NCI-H69 (cell line): ENCODE data around the gene OXA1L.
"Not testable (repeated sequence)": the region's sequence is repeated elsewhere in the genome, so short reads cannot be mapped to it uniquely, and the experiment has no call there.

Experiments
- DNase-seq: peaks from one replicate; lab custom pipeline; 2025; lab: John Stamatoyannopoulos, UW

OXA1L gene

DNA sequence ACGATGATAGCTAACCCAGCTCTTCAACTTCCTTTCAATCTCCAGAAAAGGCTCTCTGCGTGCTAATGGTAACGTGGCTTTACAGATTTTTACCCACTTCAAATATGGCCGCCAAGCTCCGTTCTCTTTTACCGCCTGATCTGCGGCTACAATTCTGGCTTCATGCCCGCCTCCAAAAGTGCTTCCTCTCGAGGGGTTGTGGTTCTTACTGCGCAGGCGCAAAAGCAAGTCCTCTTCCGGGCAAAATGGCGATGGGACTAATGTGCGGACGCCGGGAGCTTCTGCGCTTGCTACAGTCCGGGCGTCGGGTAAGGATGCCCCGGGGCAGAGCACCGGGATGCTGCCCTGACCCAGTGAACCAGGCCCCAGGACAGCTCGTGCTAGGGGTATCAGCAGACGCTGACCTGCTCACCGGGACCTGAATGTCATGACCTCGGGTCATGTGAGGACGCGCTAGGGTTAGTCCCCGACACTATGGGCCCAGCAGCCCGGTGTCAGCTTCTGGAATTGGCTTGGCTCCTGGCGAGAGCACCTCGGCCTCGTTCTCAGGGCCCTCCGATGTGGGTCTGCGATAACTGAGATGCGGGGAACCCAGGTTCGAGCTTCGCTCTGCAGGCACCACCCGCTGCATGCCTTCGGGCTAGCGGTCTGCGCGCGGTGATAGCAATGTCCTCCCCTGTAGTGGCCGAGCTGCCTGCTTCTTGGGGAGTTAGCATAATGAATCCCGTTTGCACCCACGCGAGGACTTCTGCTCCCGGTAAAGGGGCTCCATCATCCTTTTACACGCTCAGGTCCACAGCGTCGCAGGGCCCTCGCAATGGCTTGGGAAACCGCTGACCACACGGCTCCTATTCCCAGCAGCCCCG lies at the start of gene OXA1L:
TSS of gene OXA1L (plus strand) at position 232 of the 866 bp plus-strand sequence. CDS start at position 246, 14 bp downstream.
- peak; percentile 99 for DNase-seq

DNA sequence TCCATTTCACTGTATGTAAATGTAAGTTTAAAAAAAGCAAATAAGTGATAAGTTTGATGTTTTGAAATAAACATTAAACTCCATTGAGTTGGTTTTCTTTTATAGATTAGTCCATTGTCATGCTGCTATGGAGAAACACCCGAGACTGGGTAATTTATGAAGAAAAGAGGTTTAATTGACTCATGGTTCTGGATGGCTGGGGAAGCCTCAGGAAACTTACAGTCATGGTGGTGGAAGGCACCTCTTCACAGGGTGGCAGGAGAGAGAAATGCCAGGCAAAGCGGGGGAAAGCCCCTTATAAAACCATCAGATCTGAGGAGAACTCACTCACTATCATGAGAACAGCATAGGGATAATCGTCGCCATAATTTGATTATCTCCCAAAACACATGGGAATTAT lies 48.4 kb upstream of the OXA1L start:
- no peak for DNase-seq

DNA sequence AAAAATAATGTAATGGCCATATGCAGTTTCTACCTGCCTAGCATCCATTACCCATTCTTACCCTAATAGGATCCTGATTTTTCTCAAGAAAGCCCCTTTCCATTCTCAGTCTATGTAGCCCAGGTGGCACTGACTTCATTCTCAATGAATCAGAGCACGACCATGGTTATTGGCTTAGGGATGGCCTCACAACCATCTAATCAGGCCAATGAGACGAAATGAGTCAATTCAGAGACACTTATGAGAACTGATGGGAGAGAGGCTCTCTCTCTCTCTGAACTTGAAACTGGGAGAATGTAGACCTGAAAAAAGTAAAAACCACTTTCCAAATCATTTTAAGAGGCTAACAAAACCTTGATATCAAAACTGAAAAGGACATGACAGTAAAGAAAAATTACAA lies 45.3 kb upstream of the OXA1L start:
- no peak for DNase-seq

DNA sequence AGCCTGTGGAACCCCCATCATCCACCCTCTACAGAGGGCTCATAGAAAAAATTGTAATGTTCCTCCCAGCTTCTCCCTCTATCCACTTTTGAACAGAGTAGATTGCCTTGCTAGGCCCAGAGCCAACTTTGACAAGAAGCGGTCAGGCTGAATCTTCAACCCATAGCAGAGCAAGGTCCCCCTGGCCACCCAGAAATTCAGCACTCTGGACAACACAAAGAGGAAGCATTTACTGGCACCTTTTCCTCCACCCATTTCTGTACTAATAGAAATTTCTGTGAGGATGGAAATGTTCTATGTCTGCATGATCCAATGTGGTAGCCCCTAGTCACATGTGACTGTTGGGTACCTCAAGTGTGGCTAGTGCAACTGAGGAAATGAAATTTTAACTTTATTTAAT lies 42.7 kb upstream of the OXA1L start:
- no peak for DNase-seq

DNA sequence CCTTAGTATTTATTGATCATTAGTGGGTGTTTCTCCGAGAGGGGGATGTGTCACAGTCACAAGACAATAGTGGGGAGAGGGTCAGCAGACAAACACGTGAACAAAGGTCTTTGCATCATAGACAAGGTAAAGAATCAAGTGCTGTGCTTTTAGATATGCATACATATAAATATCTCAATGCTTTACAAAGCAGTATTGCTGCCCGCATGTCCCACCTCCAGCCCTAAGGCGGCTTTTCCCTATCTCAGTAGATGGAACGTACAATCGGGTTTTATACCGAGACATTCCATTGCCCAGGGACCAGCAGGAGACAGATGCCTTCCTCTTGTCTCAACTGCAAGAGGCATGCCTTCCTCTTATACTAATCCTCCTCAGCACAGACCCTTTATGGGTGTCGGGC lies 41.6 kb upstream of the OXA1L start:
- not testable (repeated sequence) for DNase-seq

DNA sequence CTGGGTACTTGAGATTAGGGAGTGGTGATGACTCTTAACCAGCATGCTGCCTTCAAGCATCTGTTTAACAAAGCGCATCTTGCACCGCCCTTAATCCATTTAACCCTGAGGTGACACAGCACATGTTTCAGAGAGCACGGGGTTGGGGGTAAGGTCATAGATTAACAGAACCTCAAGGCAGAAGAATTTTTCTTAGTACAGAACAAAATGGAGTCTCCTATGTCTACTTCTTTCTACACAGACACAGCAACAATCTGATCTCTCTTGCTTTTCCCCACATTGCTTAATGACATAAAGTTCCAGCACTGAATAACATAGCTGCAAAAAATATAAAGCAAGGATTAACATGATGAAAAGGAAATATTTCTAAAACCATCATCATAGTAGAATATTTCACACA lies 41.1 kb upstream of the OXA1L start:
- DNase-seq = not testable (repeated sequence)

DNA sequence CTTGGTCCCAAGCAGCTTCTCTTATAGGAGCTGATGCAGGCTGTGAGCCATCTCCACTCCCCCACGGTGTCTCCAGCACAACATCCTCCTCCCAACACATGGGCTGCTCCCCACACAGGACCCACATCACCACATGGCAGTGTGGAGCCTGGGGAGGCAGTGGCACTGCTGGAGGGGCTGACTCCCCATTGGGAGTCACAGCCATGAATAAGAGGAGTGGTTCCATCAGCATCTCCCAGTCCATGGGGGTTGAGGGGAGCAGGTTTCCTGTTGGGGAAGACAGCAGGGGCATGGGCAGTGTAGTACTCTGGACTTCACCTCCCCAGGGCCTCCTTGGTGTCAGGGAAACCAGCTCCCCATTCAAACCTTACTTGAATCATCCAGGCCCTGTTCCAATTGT lies 40.5 kb upstream of the OXA1L start:
- no peak for DNase-seq

DNA sequence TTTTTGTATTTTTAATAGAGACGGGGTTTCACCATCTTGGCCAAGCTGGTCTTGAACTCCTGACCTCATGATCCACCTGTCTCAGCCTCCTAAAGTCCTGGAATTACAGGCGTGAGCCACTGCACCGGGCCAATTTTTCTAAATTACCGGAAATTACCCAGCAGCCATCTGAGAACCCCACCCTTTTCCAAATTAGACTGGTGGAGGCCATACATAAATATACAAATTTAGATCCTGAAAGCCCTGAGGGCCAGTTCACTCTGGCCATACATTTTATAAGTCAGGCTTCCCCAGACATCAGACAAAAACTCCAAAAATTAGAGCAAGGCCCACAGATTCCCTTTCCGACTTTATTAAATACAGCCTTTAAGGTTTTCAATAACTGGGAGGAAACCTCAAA lies 34.4 kb upstream of the OXA1L start:
- not testable (repeated sequence) for DNase-seq

DNA sequence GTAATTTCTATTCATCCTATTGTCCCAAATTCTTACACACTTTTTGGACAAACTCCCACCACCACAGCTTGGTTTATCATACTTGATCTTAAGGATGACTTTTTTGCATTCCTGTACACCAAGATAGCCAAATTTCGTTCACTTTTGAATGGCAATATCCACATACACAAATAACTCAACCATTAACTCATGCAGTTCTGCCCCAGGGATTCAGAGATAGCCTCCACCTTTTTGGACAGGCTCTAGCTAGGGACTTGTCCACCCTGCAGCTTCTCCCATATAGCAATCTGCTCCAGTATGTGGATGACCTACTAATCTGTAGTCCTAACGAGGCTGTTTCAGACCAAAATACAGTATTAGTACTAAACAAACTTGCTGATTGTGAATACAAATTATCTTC lies 32.7 kb upstream of the OXA1L start:
- no peak for DNase-seq

DNA sequence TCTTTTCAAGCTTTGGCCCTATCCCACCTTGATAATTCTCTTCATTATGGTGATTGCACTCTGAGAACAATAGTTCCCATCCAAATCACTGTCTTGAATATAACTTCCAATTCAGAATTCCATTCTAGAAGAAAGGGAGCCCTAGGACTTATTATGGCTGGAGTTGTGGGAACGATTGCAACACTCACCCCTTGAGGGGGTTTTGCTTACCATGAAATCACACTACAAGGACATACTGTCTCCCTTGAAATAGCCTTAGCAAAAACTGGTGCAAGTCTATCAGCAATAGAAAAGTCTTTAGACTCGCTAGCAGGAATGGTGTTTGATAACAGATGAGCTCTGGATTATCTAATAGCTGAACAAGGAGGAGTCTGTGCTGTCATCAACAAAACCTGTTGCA lies 31.4 kb upstream of the OXA1L start:
- DNase-seq = no peak

DNA sequence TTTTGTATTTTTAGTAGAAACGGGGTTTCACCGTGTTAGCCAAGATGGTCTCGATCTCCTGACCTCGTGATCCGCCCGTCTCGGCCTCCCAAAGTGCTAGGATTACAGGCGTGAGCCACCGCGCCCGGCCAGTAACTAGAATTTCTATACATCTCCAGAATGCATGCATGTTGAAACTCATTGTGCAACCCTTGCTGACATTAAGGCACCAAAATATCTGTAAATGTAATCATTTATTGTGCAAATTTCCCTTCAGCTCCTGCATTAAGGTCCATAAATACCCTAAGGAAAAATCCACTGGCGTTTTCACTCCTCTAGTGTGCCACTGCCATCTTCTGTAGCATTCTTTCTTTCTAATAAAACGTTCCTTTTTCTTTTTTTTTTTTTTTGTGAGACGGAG lies 30.1 kb upstream of the OXA1L start:
- DNase-seq = not testable (repeated sequence)

DNA sequence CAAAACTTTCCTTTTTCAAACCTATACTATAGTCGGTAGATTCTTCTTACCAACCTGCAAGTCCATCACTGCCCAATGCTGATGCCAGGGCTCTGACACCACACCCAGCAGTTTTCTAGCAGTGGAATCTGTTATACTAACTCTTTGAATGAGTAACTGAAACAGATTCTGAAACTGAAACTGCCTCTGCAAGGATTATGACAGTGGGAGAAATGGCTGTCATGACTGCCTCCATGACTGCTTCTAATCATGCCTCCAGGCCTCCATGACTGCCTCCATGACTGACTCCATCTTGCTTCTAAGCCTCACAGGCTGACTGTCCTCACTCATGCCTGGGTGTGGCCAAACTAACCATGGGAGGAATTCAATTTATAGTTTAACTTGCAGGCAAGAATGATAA lies 29.4 kb upstream of the OXA1L start:
- no peak for DNase-seq

DNA sequence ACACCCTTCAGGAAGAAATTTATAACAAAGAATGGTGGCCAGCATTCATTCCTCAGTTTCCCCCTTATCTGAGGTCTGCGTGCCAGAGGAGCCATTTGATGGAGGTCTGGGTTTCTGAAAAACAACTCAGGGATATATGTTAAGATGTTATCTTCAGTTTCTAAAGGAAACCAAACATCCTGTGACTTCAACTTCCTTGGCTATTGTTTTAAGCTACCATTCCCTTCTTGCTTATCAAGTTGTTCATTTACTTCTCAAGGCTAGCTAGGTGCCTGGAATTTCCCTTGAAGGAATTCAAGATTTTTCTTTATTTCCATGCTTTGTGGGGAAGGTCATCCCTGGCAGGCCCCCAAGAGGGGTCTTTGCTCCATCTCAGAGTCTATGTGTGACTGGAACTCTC lies 27.1 kb upstream of the OXA1L start:
- no peak for DNase-seq

DNA sequence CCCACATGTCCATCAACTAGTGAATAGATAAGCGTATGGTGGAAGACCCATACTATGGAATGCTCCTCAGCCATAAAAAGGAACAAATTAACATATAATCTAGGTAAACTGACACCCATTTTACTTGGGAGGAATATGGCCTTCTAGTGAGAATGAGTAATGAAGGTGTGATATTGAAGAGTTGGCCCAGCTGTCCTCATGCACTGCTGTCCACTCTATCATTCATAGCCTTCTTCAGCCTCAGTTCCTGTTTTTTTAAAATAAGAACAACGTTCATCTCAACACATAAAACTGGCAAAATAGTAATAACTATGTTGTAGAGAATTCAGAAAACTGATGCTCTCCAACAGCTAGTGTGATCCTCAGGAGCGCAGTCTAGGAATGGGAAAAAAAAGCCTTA lies 26.5 kb upstream of the OXA1L start:
- DNase-seq = no peak

DNA sequence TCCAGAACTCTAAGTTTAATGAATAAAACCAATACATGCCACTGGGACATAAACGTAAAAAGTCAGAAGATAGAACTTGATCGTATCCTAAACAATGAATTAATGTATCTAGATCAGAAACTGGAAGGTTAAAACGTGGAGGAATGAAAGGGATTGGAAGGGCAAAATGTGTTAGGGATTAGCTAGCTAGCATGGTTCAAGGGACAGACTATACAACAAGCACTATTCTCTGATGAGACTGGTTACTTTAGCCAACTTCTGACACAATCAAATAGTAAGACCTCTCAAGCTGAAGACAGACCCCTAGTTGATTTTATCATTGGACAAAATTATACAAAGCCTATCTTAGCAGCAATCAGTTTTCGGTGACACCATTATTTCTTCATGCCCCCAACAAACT lies 18.7 kb upstream of the OXA1L start:
- DNase-seq = no peak

DNA sequence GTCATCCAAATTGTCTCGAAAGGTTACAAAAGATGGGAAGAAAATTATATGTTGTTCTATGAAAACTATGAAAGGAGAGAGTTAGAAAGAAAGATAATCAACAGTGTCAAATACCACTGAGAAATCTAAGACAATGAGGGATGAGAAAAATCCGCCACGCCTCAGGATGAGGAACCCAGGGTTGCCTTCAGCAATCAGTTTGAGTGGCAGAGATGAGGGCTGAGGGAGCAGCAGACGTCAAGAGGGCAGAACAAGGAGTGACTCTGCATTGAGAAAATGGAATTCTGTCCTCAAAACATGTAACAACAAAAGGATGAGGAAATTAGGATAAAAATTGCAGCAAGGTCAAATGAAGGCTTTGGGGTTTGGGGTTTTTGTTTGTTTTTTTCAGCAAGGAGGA lies 18.3 kb upstream of the OXA1L start:
- no peak for DNase-seq

DNA sequence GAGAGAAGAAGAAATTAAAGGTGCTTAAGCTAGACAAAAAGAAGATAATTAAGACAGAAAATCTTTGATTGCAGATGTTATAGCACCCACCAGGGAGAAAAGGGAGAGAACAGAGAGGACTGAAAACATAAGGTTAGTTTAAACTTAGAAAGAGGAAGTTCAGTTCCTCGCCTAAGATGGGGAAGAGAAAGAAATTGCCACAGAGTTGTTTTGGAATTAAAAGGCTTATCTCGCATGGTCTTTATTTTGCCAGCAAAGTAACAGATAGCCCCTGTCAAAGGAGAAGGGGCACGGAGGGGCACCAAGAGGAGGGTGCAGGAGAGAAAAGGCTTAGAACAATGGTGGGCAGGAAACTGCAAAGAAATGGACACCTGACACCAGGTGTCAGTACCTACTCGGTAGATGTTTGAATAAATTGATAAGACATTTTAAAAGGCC lies 17.8 kb upstream of the OXA1L start:
- DNase-seq = no peak

DNA sequence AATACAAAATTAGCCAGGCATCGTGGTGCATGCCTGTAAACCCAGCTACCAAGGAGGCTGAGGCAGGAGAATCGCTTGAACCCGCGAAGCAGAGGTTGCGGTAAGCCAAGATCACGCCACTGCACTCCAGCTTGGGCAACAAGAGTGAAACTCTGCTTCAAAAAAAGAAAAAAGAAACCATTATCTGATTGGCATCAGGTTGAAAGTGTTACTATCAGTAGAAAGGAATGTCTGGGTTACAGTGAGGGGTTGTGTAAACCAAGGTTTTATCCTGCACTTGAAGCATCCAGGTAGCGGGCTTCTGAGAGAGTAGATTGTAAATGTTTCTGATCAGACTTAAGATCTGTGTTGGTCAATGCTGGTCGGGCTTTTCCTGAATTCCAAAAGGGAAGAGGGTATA lies 14.1 kb upstream of the OXA1L start:
- DNase-seq = no peak

DNA sequence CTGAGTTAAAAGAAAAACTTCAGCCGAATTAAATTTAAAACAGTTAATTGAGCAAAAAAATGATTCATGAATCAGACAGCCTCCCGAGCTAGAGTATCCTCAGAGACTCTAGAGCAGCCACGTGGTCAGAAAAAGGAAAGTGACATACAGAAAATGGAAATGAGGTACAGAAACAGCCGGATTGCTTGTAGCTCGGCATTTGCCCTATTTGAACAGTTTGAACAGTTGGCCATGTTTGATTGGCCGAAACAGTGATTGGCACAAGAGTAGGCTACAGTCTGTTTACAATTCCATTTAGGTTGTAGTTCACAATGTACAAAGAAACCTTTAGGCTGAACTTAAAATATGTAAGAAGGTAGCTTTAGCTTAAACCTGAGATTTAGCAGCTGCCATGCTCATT lies 12.9 kb upstream of the OXA1L start:
- DNase-seq = no peak

DNA sequence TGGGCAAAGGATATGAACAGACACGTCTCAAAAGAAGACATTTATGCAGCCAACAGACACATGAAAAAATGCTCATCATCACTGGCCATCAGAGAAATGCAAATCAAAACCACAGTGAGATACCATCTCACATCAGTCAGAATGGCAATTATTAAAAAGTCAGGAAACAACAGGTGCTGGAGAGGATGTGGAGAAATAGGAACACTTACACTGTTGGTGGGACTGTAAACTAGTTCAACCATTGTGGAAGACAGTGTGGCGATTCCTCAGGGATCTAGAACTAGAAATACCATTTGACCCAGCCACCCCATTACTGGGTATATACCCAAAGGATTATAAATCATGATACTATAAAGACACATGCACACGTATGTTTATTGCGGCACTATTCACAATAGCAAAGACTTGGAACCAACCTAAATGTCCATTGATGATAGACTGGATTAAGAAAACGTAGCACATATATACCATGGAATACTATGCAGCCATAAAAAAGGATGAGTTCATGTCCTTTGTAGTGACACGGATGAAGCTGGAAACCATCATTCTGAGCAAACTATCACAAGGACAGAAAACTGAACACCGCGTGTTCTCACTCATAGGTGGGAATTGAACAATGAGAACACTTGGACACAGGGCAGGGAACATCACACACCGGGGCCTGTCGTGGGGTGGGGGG lies 8.4 kb upstream of the OXA1L start:
- not testable (repeated sequence) for DNase-seq

DNA sequence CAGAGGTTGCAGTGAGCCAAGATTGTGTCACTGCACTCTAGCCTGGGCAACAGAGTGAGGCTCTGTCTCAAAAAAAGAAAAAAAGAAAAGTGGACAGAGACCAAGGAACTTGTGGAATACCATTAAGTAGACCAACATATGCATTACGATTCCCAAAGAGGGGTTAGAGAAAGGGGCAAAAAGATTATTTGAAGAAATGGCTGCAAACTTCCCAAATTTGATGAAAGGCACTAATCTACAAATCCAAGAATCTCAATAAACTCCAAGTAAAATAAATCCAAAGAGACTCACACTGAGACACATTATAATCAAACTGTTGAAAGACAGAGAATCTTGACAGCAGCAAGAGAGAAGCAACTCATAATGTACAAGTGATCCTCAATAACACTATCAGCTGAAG lies 4.8 kb upstream of the OXA1L start:
- DNase-seq = no peak

DNA sequence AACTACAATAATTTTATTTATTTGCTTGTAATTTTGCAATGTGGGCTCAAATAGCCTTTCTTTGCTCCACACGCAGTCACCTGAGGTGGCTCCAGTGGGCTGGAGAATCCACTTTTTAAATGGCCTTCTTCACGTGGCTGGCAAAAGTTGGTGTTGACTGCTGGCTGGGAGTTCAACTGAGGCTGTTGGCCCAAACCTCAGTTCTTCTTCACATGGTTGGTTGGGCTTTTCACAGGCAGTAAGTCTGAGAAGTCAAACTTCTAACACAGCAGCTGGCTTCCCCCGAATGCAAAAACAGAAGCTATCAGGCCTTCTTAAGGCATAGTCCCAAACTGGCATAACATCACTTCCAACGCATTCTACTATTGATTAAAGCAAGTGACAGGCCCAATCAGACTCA lies 2.1 kb upstream of the OXA1L start:
- DNase-seq = no peak

DNA sequence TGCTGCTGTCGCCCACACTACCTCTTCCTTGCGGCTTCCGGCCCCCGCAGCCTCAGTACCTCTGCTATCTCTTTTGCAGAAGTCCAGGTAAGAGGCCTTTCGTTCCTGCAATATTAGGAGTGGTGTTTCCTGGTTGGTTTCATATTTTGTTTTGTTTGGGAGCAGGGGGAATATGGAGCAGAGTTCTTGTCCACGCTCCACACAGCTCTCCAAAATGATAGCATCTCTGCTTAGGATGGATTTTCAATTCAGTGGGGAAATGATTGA lies 768 bp downstream of the OXA1L start:
- DNase-seq = no peak

DNA sequence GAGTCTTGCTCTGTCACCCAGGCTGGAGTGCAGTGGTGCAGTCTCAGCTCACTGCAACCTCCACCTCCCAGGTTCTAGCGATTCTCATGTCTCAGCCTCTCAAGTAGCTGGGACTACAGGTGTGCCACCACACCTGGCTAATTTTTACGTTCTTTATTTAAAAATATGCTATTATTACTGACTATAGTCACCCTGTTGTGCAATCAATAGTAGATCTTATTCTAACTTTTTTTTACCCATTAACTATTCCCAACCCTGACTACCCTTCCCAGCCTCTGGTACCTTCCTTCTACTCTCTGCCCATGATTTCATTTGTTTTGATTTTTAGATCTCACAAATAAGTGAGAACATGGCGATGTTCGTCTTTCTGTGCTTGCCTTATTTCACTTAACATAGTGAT lies 2.5 kb downstream of the OXA1L start:
- DNase-seq = no peak
